Endothelial cell of umbilical vein (primary cell): ENCODE results near the gene SPARC. TPM values are rescaled to one million over a fixed set of nuclear protein-coding genes. Genes with fewer than 3 reads are reported as not detected.

Experiments
- BruUV-seq: library from RNA; stranded (reverse); fragments of 400-500 nt; replicated peaks from 2 replicates; lab custom pipeline; 2021; lab: Mats Ljungman, UMichigan
- CTCF ChIA-PET: fragments of 300-600, 350-600 bp; sonication (Branson Sonifier 250); formaldehyde crosslinking; loops from one replicate; lab custom pipeline; 2021; ENCODE audit warnings: antibody characterized with exemption, inconsistent platforms; lab: Charles Lee
- POLR2A ChIA-PET: fragments of 300-600, 350-600 bp; sonication (Branson Sonifier 250); formaldehyde crosslinking; loops from one replicate; lab custom pipeline; 2021; ENCODE audit warnings: antibody characterized with exemption, inconsistent platforms; lab: Charles Lee
- DNase-seq: peaks from one replicate; pipeline ENCODE4 v3.0.0-alpha.2; 2011; ENCODE audit warnings: low read depth, low spot score
- FAIRE-seq: peaks from 2 replicates; lab custom pipeline; 2011; peaks lifted over from hg19 to GRCh38; lab: Jason Lieb, UNC
- H2AFZ ChIP-seq: 2 replicates; pipeline ENCODE4 v1.6.0; 2012; ENCODE audit warnings: low read depth, low read length, control low read depth, inconsistent platforms
- H3K27ac ChIP-seq: 2 replicates; pipeline ENCODE4 v1.5.1; 2011; ENCODE audit warnings: low read depth, mild to moderate bottlenecking, control low read depth, low read length, moderate library complexity; ENCODE audit not compliant: insufficient read depth
- H3K27me3 ChIP-seq, 2 experiments: 2 replicates each; pipeline versions ENCODE4 v1.6.0 to v1.6.1; 2011; ENCODE audit warnings: low read length in 2 of 2, mixed read lengths in 1 of 2; ENCODE audit not compliant: control insufficient read depth in 2 of 2, insufficient read depth in 2 of 2
- H3K36me3 ChIP-seq, 2 experiments: 2 replicates in 1 of 2; 3 replicates in 1 of 2; pipeline ENCODE4 v1.5.1; 2011; ENCODE audit warnings: low read length in 2 of 2, mild to moderate bottlenecking in 1 of 2, moderate library complexity in 1 of 2; ENCODE audit not compliant: control insufficient read depth in 2 of 2, insufficient read depth in 2 of 2; ENCODE audit errors: extremely low read depth in 1 of 2
- H3K4me1 ChIP-seq: 3 replicates; pipeline ENCODE4 v1.5.1; 2011; ENCODE audit warnings: mild to moderate bottlenecking, low read length; ENCODE audit not compliant: control insufficient read depth, insufficient read depth; ENCODE audit errors: extremely low read depth
- H3K4me2 ChIP-seq: 2 replicates; pipeline ENCODE4 v1.6.1; 2011; ENCODE audit warnings: low read length, control low read depth, mixed read lengths; ENCODE audit not compliant: insufficient read depth
- H3K4me3 ChIP-seq, 3 experiments: fragments of 200-600 bp in 1 of 3; sonication (generic), shearing (Covaris generic) in 1 of 3; replicated peaks in 1 of 3; 2 replicates each; pipeline ENCODE4 v1.5.1; 2011 to 2016; ENCODE audit warnings: control low read depth in 3 of 3, low read length in 3 of 3, mild to moderate bottlenecking in 2 of 3, inconsistent platforms in 1 of 3, low read depth in 1 of 3, moderate library complexity in 1 of 3; ENCODE audit not compliant: insufficient read depth in 1 of 3
- H3K79me2 ChIP-seq: 2 replicates; pipeline ENCODE4 v1.6.0; 2012; ENCODE audit warnings: low read length, inconsistent platforms; ENCODE audit not compliant: control insufficient read depth, insufficient read depth
- H3K9ac ChIP-seq: replicated peaks from 2 replicates; pipeline ENCODE3; 2011; ENCODE audit warnings: low read length, control low read depth; ENCODE audit not compliant: insufficient read depth; ENCODE audit errors: extremely low read depth
- H3K9me1 ChIP-seq: replicated peaks from 3 replicates; pipeline ENCODE4 v1.6.0; 2011; ENCODE audit warnings: mild to moderate bottlenecking, low read length; ENCODE audit not compliant: control insufficient read depth, insufficient read depth; ENCODE audit errors: extremely low read depth
- H3K9me3 ChIP-seq: replicated peaks from 2 replicates; pipeline ENCODE4 v1.5.1; 2012; ENCODE audit warnings: low read length, inconsistent platforms; ENCODE audit not compliant: control insufficient read depth, insufficient read depth
- H4K20me1 ChIP-seq: replicated peaks from 2 replicates; pipeline ENCODE3; 2011; ENCODE audit warnings: mild to moderate bottlenecking, low read length; ENCODE audit not compliant: control insufficient read depth, insufficient read depth; ENCODE audit errors: extremely low read depth
- CTCF ChIP-seq, 2 donors: IDR thresholded peaks; 1 replicate in 1 of 2; 2 replicates in 1 of 2; pipeline ENCODE4 v1.5.1; 2011; ENCODE audit warnings: low read length in 2 of 2, mild to moderate bottlenecking in 2 of 2, moderate library complexity in 2 of 2, control low read depth in 1 of 2, inconsistent platforms in 1 of 2, low read depth in 1 of 2; ENCODE audit not compliant: insufficient read depth in 1 of 2; ENCODE audit errors: extremely low read depth in 1 of 2
- EZH2 ChIP-seq: IDR thresholded peaks from 2 replicates; pipeline ENCODE4 v1.6.1; 2012; ENCODE audit warnings: borderline replicate concordance, low read depth, mild to moderate bottlenecking, moderate library complexity, low read length, inconsistent platforms; ENCODE audit not compliant: severe bottlenecking
- GATA2 ChIP-seq: IDR thresholded peaks from 2 replicates; pipeline ENCODE4 v1.7.0; 2011; ENCODE audit warnings: low read depth, mild to moderate bottlenecking, moderate library complexity, mixed read lengths, low read length; ENCODE audit not compliant: insufficient read length, insufficient read depth
- JUN ChIP-seq: IDR thresholded peaks from 2 replicates; pipeline ENCODE4 v1.6.1; 2011; ENCODE audit warnings: borderline replicate concordance, low read depth; ENCODE audit not compliant: insufficient read length, insufficient read depth
- MYC ChIP-seq: IDR thresholded peaks from one replicate; pipeline ENCODE4 v1.6.1; 2011; ENCODE audit warnings: mild to moderate bottlenecking, low read depth, low read length
- POLR2AphosphoS5 ChIP-seq: IDR thresholded peaks from 2 replicates; pipeline ENCODE4 v1.6.1; 2012; ENCODE audit warnings: low read depth, mild to moderate bottlenecking, control low read depth, low read length, moderate library complexity; ENCODE audit not compliant: insufficient read depth
- dilution Hi-C: fragments of 300-500 bp; cut with MboI; formaldehyde crosslinking; loops from one replicate; pipeline ENCODE4 v1.15.0; 2019; ENCODE audit warnings: low sequenced_read_pairs; ENCODE audit not compliant: extremely low pct_ligation_motif_present
- intact Hi-C: fragments of 100-400 bp; cut with micrococcal nuclease; formaldehyde crosslinking; loops from one replicate; pipeline ENCODE4 v1.10.0; 2022
- polyA plus RNA-seq, 4 experiments: library from polyadenylated mRNA; depleted of rRNA in 3 of 4; stranded (reverse) in 3 of 4; unstranded in 1 of 4; fragments of >200 nt; gene quantifications; 2 replicates each; pipeline versions ENCODE4 v1.2.1 to v1.2.3, GENCODE V29; 2011 to 2012; ENCODE audit warnings: missing spikeins in 1 of 4
- total RNA-seq: library from RNA; stranded (reverse); gene quantifications from 2 replicates; pipeline ENCODE4 v1.2.3, GENCODE V29; 2021

The SPARC gene
- total and polyA plus RNA-seq, 2 donors (not counting 3 experiments of a cell fraction or from before 2014, with no cell fraction given) = 2,962 to 3,114 TPM

GRCh38 chr5:151627650-151628049 lies 59.1 kb downstream of the SPARC start:
- Histone ChIP-seq H3K4me2 (no peak overlapping the region), H3K9ac (no peak overlapping the region)

More at GRCh38 chr5:151627650-151628049, 59.1 kb downstream of the SPARC start:
- no peak for DNase-seq
- BruUV-seq = no TSS peak
- ChIA-PET POLR2A (no interaction called here), CTCF (interaction anchor here (1.4 kb wide), 1 partner anchor 13 kb away, joined by 3 read pairs; no protein-coding TSS in a partner anchor)
- Histone ChIP-seq H3K4me3 (no peak overlapping the region), H4K20me1 (no peaks in the 10 kb centered on the region), H3K36me3 (no peaks in the 10 kb centered on the region), H3K4me1 (no peaks in the 10 kb centered on the region), H2AFZ (no peak overlapping the region), H3K27ac (no peak overlapping the region), H3K9me3 (no peaks in the 10 kb centered on the region), H3K79me2 (no peaks in the 10 kb centered on the region), H3K9me1 (no peaks in the 10 kb centered on the region), H3K27me3 (no peaks in the 10 kb centered on the region)
- peak; percentile 18 for FAIRE-seq
- dilution Hi-C loops = no loop called here
- intact Hi-C loops = no loop called here
- TF ChIP-seq CTCF (IDR thresholded peaks at IDR 0.05; ENCODE audit: extremely low read depth in 1 of 2, insufficient read depth in 1 of 2, low read depth in 1 of 2, low read length in 2 of 2) (no peak), GATA2 (no peak), POLR2AphosphoS5 (no peak), JUN (no peak), MYC (no peak), EZH2 (no peak)
